MCF 10A (cell line): ENCODE results near the gene MRPS34. TPM values are rescaled to one million over a fixed set of nuclear protein-coding genes. Genes with fewer than 3 reads are reported as not detected.

Experiments used
- BruUV-seq: library from RNA; stranded (reverse); fragments of 400-500 nt; replicated peaks from 2 replicates; lab custom pipeline; 2021; lab: Mats Ljungman, UMichigan
- CTCF ChIA-PET: fragments of 300-600 bp; sonication (Branson Sonifier 250); formaldehyde crosslinking; extraction: SDS; loops from one replicate; lab custom pipeline; 2021; ENCODE audit warnings: antibody characterized with exemption, inconsistent platforms; lab: Yijun Ruan, JAX
- POLR2A ChIA-PET: fragments of 300-600, 350-650 bp; sonication (Branson Sonifier 250); formaldehyde crosslinking; extraction: SDS; loops from one replicate; lab custom pipeline; 2020; ENCODE audit warnings: antibody characterized with exemption, inconsistent platforms; lab: Yijun Ruan, JAX
- DNase-seq: peaks from one replicate; pipeline ENCODE4 v3.0.0-alpha.2; 2018; ENCODE audit not compliant: unreplicated experiment
- H3K27ac Mint-ChIP-seq: one replicate; pipeline ENCODE4 v1.8.0; 2022; ENCODE audit warnings: mild to moderate bottlenecking, low read depth, mixed read lengths; ENCODE audit not compliant: unreplicated experiment
- H3K27me3 Mint-ChIP-seq: one replicate; pipeline ENCODE4 v1.8.0; 2022; ENCODE audit warnings: mixed read lengths; ENCODE audit not compliant: insufficient read depth, unreplicated experiment
- H3K36me3 Mint-ChIP-seq: one replicate; pipeline ENCODE4 v1.8.0; 2022; ENCODE audit warnings: mild to moderate bottlenecking, moderate library complexity, mixed read lengths; ENCODE audit not compliant: insufficient read depth, unreplicated experiment
- H3K4me1 Mint-ChIP-seq: one replicate; pipeline ENCODE4 v1.8.0; 2022; ENCODE audit warnings: mixed read lengths; ENCODE audit not compliant: insufficient read depth, unreplicated experiment
- H3K4me3 Mint-ChIP-seq: one replicate; pipeline ENCODE4 v1.8.0; 2022; ENCODE audit warnings: mild to moderate bottlenecking, moderate library complexity, mixed read lengths; ENCODE audit not compliant: unreplicated experiment
- H3K9me3 Mint-ChIP-seq: one replicate; pipeline ENCODE4 v1.8.0; 2022; ENCODE audit warnings: mixed read lengths; ENCODE audit not compliant: unreplicated experiment
- intact Hi-C: fragments of 100-400 bp; cut with micrococcal nuclease; formaldehyde crosslinking; loops from 2 replicates; pipeline ENCODE4 v1.14.1; 2022
- total RNA-seq: library from RNA; stranded (reverse); gene quantifications from 2 replicates; pipeline ENCODE4 v1.2.3, GENCODE V29; 2022
- TF ChIP-seq, protein P1 (sequence below): fragments of 200-600 bp; IDR thresholded peaks from one replicate; pipeline ENCODE4 v1.8.0; 2022; ENCODE audit warnings: antibody characterized with exemption, mild to moderate bottlenecking; ENCODE audit not compliant: unreplicated experiment

Gene MRPS34
- total RNA-seq, 1 experiment from 2014 or later: 102 TPM

DNA sequence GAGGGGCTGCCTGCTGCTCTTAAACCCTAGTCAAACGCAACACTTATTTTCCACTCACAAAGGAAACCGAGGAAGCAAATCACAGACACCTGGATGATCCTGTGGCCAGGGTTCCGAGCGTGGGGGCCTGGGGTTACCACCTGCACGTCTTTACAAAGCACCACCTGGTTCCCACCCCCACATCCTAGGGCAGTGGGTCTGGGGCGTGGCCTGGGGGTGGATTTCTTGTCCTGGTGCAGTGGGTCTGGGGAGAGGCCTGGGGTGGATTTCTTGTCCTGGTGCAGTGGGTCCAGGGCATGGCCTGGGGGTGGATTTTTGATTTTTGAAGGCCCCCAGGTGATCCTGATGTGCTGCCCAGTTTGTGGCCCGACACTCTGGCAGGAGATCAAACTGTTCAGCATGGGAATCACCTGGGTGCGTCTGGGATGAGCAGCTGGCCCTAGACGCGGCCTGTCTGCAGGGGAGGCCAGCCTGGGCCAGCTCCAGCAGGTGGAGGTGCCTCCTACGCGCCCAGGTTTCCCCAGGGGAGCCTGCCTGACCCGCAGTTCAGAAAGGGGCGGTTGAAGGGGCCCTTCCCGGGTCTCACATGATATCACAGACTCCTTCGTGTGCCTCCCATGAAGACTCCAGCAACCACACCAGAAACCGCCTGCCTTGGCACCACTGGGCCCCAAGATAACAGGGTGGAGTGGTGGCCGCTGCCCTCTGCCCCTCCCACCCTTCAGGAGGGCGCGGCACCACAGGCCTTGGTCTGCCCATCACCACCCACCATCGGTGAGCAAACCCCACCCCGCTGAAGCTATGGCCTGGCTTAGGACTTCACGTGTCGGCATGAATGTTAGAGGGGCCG is 47.4 kb upstream of the MRPS34 start:
- Mint-ChIP-seq H3K9me3 (no peaks in the 10 kb centered on the region), H3K4me1 (no peaks in the 10 kb centered on the region), H3K27ac (no peak overlapping the region), H3K27me3 (no peaks in the 10 kb centered on the region), H3K36me3 (peaks cover 44% of the 10 kb centered on the region), H3K4me3 (no peak overlapping the region)
- BruUV-seq: no TSS peak
- ChIA-PET POLR2A (interaction anchor here (1.7 kb wide), 1 partner anchor 38 kb away, joined by 6 read pairs; the partner anchor contains the start of genes NUBP2 and SPSB3), CTCF (interaction anchor here (1.0 to 1.1 kb wide), 2 partner anchors 19 to 114 kb away, joined by 3 read pairs; partner anchors contain the start of gene MAPK8IP3)
- intact Hi-C loops: no loop called here
- no peak for DNase-seq
- TF ChIP-seq, protein P1, sequence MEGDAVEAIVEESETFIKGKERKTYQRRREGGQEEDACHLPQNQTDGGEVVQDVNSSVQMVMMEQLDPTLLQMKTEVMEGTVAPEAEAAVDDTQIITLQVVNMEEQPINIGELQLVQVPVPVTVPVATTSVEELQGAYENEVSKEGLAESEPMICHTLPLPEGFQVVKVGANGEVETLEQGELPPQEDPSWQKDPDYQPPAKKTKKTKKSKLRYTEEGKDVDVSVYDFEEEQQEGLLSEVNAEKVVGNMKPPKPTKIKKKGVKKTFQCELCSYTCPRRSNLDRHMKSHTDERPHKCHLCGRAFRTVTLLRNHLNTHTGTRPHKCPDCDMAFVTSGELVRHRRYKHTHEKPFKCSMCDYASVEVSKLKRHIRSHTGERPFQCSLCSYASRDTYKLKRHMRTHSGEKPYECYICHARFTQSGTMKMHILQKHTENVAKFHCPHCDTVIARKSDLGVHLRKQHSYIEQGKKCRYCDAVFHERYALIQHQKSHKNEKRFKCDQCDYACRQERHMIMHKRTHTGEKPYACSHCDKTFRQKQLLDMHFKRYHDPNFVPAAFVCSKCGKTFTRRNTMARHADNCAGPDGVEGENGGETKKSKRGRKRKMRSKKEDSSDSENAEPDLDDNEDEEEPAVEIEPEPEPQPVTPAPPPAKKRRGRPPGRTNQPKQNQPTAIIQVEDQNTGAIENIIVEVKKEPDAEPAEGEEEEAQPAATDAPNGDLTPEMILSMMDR: no peak

DNA sequence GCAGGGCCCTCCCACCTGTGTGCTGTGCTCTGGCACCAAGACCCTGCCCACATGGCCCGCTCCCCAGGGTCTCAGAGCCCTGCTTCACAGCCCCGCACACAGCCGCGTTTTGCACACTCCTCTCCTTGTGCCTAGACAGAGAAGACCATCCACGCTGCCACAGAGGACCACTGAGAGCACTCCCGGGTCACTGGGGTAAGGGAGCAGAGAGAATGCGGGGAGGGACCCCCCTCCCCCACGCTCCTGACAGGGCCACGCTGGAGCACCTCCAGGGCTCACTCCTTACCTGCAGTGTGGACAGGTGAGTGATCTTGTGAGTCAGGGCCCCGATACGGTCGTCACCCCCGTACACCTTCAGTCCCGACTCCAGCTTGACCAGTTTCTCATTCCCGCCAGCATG is 46.7 kb upstream of the MRPS34 start:
- H3K4me3 Mint-ChIP-seq: no peak overlapping the region
- no TSS peak for BruUV-seq
- POLR2A ChIA-PET: interaction anchor here (1.7 kb wide), 1 partner anchor 37 kb away, joined by 6 read pairs; the partner anchor contains the start of genes NUBP2 and SPSB3
- TF ChIP-seq, protein P1: no peak
- no peaks in the 10 kb centered on the region for H3K4me1 Mint-ChIP-seq
- intact Hi-C loops: no loop called here
- H3K36me3 Mint-ChIP-seq: peaks cover 49% of the 10 kb centered on the region
- no peaks in the 10 kb centered on the region for H3K27me3 Mint-ChIP-seq
- H3K27ac Mint-ChIP-seq: no peak overlapping the region
- H3K9me3 Mint-ChIP-seq: no peaks in the 10 kb centered on the region
- CTCF ChIA-PET: no interaction called here
- DNase-seq: no peak

DNA sequence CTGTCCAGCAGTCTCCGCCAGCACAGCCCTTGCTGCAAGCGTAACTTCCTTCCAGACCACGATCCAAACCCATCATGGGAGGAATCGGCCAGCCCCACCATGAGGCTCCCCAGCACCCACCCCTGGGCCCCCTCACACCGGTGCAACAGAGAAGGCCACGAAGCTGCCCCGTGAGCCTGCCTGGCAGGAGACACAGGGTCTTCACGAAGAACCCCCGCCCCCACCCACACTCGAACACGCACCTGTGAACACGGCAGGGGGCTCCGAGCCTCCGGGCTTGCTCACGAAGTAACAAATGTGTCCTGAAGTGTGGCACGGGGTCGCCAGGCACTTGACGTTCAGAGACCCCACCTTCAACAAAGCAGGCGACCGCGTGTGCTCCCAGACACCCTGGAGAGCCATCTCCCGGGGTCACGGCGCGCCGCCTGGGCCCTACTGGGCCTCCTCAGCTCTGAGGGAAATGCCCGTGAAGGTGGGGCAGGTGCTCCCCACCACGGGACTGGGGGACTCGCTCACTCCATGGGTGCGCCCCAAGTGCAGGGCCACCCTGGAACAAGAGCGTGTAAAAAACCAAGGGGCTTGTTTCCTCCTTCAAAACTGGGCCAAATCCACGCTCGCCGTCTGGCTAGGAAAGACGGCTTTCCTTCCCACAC is 46.1 kb upstream of the MRPS34 start:
- Mint-ChIP-seq H3K27me3 (no peaks in the 10 kb centered on the region), H3K4me3 (no peak overlapping the region), H3K4me1 (no peaks in the 10 kb centered on the region), H3K36me3 (peaks cover 52% of the 10 kb centered on the region), H3K9me3 (no peaks in the 10 kb centered on the region), H3K27ac (no peak overlapping the region)
- CTCF ChIA-PET: no interaction called here
- TF ChIP-seq, protein P1: no peak
- POLR2A ChIA-PET: no interaction called here
- BruUV-seq: no TSS peak
- no peak for DNase-seq
- intact Hi-C loops: no loop called here

DNA sequence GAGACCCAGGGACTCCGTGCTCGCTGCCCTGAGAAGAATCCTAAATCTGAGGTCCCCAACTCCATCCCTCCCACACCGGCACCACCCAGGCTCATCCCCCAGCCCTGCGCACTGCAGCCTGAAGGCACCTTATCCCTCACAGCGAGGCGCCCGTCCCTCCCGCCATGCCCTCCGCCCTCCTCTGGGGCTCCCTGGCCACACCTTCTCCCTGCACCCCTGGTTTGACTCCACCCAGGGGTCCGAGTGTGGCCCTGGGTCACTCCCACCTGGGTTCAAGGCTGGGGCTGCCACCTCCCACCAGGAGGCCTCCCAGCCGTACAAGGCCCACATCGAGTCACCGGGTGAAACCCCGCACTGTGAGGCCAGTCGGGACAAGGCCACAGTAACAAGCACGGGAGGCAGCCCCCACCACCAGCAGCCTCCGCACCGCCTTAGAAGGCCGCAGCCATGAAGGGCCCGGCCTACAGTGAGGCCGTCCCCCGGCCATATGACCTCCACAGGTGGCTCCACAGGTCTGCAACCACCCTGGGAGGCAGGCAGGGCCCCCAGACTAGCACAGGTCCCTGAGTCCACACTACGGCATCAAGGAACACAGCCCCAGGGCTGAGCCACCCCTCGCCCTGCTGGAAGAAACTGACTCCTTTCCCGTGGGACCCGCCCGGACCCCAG is 45.4 kb upstream of the MRPS34 start:
- ChIA-PET CTCF (no interaction called here), POLR2A (no interaction called here)
- Mint-ChIP-seq H3K4me1 (no peaks in the 10 kb centered on the region), H3K4me3 (no peak overlapping the region), H3K27me3 (no peaks in the 10 kb centered on the region), H3K27ac (no peak overlapping the region), H3K36me3 (peaks cover 52% of the 10 kb centered on the region), H3K9me3 (no peaks in the 10 kb centered on the region)
- intact Hi-C loops: no loop called here
- DNase-seq: no peak
- no TSS peak for BruUV-seq
- TF ChIP-seq, protein P1: no peak
